PFSK-1 (cell line): ENCODE data around the gene DTD1.

Experiments
- FOXP2 ChIP-seq: optimal IDR thresholded peaks from 2 replicates; pipeline ENCODE3; 2011; ENCODE audit warnings: borderline replicate concordance, control low read depth, inconsistent platforms; ENCODE audit not compliant: insufficient read depth; ENCODE audit errors: extremely low read length, extremely low read depth
- POLR2AphosphoS5 ChIP-seq: IDR thresholded peaks from 2 replicates; pipeline ENCODE4 v1.6.1; 2012; ENCODE audit warnings: low read depth, mild to moderate bottlenecking, control low read depth, low read length, moderate library complexity
- REST ChIP-seq, 2 experiments: IDR thresholded peaks; 2 replicates each; pipeline versions ENCODE4 v1.6.1 to v1.8.0; 2011 to 2012; ENCODE audit warnings: low read depth in 2 of 2, low read length in 2 of 2, control low read depth in 1 of 2, inconsistent platforms in 1 of 2, mild to moderate bottlenecking in 1 of 2, moderate library complexity in 1 of 2; ENCODE audit not compliant: insufficient read depth in 1 of 2
- SIN3A ChIP-seq: IDR thresholded peaks from 2 replicates; pipeline ENCODE4 v1.6.1; 2012; ENCODE audit warnings: mild to moderate bottlenecking, low read length, moderate library complexity, borderline replicate concordance; ENCODE audit not compliant: insufficient read depth
- TAF1 ChIP-seq: IDR thresholded peaks from 2 replicates; pipeline ENCODE4 v1.6.1; 2012; ENCODE audit warnings: low read length, control low read depth, borderline replicate concordance; ENCODE audit not compliant: insufficient read depth

Gene DTD1

GRCh38 chr20:18728165-18728869, 140.5 kb downstream of the DTD1 start:
- no peak for TF ChIP-seq SIN3A
- TF ChIP-seq FOXP2 = no peak
- no peak for TF ChIP-seq POLR2AphosphoS5
- TF ChIP-seq REST (IDR thresholded peaks at IDR 0.05; ENCODE audit: insufficient read depth in 1 of 2, low read depth in 2 of 2, low read length in 2 of 2) = no peak
- TF ChIP-seq TAF1 = no peak

GRCh38 chr20:18728870-18729224, 141.0 kb downstream of the DTD1 start:
- TF ChIP-seq POLR2AphosphoS5 (no peak), REST (IDR thresholded peaks at IDR 0.05; ENCODE audit: insufficient read depth in 1 of 2, low read depth in 2 of 2, low read length in 2 of 2) (no peak), SIN3A (no peak), TAF1 (no peak), FOXP2 (no peak)

- no peak for TF ChIP-seq SIN3A
- no peak for TF ChIP-seq TAF1
- TF ChIP-seq FOXP2 = no peak
- TF ChIP-seq REST (IDR thresholded peaks at IDR 0.05; ENCODE audit: insufficient read depth in 1 of 2, low read depth in 2 of 2, low read length in 2 of 2) = no peak
- TF ChIP-seq POLR2AphosphoS5 = no peak
Measured at GRCh38 chr20:18729231-18729825, 141.5 kb downstream of the DTD1 start.

- no peak for TF ChIP-seq POLR2AphosphoS5
- TF ChIP-seq REST (IDR thresholded peaks at IDR 0.05; ENCODE audit: insufficient read depth in 1 of 2, low read depth in 2 of 2, low read length in 2 of 2) = no peak
- TF ChIP-seq TAF1 = no peak
- TF ChIP-seq SIN3A = no peak
- TF ChIP-seq FOXP2 = no peak
Measured at GRCh38 chr20:18731940-18732339, 144.1 kb downstream of the DTD1 start.
